Muscle of arm (tissue), 12 donors: ENCODE measurements around the gene PRRT4. TPM values are rescaled to one million over a fixed set of nuclear protein-coding genes. Genes with fewer than 3 reads are reported as not detected.

Source experiments
- polyA plus RNA-seq, 12 donors: library from polyadenylated mRNA; unstranded; fragments of 120-200 nt; gene quantifications; one replicate each; pipeline ENCODE4 v1.2.1, GENCODE V29; 2013; ENCODE audit not compliant: insufficient read length in 12 of 12

The PRRT4 gene
- polyA plus RNA-seq, 12 donors, result 5.6 to 36.5 (median 18.3) TPM; not detected in 1

Other genes starting within 250 kb of the PRRT4 start
- under 1 TPM in 6 of 12 donors, not detected in 6; 0.04 to 0.88 (median 0.10) TPM for gene LEP, start 120.4 kb downstream of the PRRT4 start, polyA plus RNA-seq
- gene RBM28, start 17.8 kb downstream of the PRRT4 start, polyA plus RNA-seq, result 10 to 100 TPM in 11 of 12 donors, not detected in 1; 30.5 to 58.7 (median 40.3) TPM
- gene IMPDH1, start 48.3 kb upstream of the PRRT4 start, polyA plus RNA-seq, result 10 to 100 TPM in 11 of 12 donors, not detected in 1; 16.8 to 32.6 (median 21.2) TPM
- 10 to 100 TPM in 11 of 12 donors, not detected in 1; 11.8 to 22.3 (median 13.5) TPM for gene HILPDA, start 94.2 kb upstream of the PRRT4 start, polyA plus RNA-seq
- gene METTL2B, start 115.1 kb upstream of the PRRT4 start, polyA plus RNA-seq, result 10 to 100 TPM in 11 of 12 donors, not detected in 1; 17.9 to 31.2 (median 25.2) TPM